Vagina (tissue), 2 donors: ENCODE measurements around the gene LPAR6.

ENCODE experiments used
- CTCF ChIP-seq, 3 experiments: fragments of 450-650 bp in 2 of 3; fragments of 200-600 bp in 1 of 3; sonication (generic) in 1 of 3; IDR thresholded peaks; one replicate each; pipeline ENCODE4 v1.5.1; 2017 to 2019; ENCODE audit warnings: antibody characterized with exemption in 3 of 3, mild to moderate bottlenecking in 2 of 3, moderate library complexity in 2 of 3
- POLR2AphosphoS5 ChIP-seq, 2 donors: sonication (generic); formaldehyde crosslinking; IDR thresholded peaks; one replicate each; pipeline ENCODE4 v1.9.0; 2017; ENCODE audit warnings: antibody characterized with exemption in 2 of 2, mild to moderate bottlenecking in 2 of 2, low read depth in 1 of 2; ENCODE audit not compliant: insufficient read depth in 1 of 2

- TF ChIP-seq CTCF (IDR thresholded peaks at IDR 0.05) (no peak), POLR2AphosphoS5 (IDR thresholded peaks at IDR 0.05; ENCODE audit: insufficient read depth in 1 of 2, low read depth in 1 of 2) (peak; percentile 38 to 95)
Observed at GRCh38 chr13:48412881-48413351, at the start of gene LPAR6.
